H54 (cell line): ENCODE measurements around the gene RAE1.

Experiments
- DNase-seq: peaks from one replicate; pipeline ENCODE4 v3.0.0; 2011; ENCODE audit warnings: low spot score, mixed read lengths; ENCODE audit not compliant: insufficient read length
- FAIRE-seq: peaks from 3 replicates; lab custom pipeline; 2011; peaks lifted over from hg19 to GRCh38; lab: Jason Lieb, UNC
- POLR2A ChIP-seq: IDR thresholded peaks from 2 replicates; pipeline ENCODE4 v1.6.1; 2011; ENCODE audit warnings: low read depth, mild to moderate bottlenecking, low read length

Gene RAE1

DNA sequence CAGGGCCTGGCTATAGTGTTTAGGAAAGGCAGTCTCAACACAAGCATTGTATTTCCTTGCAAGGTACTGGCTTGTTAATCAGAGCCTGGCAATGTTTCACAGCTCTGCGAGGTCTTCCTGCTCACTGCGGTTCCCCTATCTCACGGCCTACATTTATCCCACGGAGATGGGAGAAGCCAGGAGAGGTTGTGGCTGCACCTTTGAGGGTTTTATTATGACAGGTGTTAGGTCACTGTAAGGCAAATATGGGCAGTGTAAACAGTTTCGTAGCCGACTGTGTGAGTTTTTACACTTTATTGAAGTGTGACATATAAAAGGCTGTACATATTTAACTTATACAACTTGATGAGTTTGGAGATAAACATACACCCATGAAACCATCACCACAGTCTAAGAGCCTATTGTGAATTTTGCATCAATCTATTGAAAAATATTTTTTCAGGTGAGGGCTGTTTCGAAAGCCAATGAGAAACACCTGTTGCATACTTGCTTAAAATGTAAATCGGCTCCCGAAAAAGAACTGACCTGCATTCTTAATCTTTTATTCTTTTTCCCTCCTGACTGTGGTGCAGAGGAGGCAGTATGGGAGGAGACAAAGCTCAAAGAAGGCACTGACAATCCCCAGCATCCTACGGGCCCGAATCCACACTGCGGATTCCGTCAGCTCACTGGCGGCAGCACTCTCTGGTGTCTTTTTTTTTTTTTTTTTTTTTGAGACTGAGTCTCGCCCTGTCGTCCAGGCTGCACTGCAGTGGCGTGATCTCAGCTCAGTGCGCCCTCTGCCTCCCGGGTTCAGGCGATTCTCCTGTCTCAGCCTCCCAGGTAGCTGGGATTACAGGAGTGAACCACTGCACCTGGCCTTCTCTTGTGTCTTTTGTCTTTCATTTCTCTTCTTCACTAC lies 32.6 kb downstream of the RAE1 start:
- FAIRE-seq (no peak), DNase-seq (no peak)

DNA sequence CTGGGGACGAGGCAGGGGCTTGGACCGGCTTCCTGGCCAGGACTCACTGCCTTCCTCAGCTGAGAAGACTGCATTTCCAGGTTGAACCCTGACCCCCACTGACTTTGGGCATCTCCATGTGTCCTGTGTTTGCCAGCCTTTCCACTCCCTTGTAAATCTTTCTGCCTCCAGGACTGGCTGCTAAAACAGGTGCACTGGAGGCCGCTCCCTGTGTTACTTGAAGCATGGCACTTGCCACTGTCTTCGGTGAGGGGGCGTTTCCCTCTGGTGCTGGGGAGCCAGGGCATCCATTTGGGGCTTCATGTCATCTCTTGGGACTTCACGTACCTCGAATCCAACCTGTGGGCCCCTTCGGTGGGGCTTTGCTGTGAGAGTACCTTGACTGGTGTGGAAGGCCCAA lies 33.4 kb downstream of the RAE1 start:
- FAIRE-seq = no peak
- no peak for DNase-seq
- no peak for TF ChIP-seq POLR2A

More for the DNA sequence above, 32.6 kb downstream of the RAE1 start:
- TF ChIP-seq POLR2A = no peak

DNA sequence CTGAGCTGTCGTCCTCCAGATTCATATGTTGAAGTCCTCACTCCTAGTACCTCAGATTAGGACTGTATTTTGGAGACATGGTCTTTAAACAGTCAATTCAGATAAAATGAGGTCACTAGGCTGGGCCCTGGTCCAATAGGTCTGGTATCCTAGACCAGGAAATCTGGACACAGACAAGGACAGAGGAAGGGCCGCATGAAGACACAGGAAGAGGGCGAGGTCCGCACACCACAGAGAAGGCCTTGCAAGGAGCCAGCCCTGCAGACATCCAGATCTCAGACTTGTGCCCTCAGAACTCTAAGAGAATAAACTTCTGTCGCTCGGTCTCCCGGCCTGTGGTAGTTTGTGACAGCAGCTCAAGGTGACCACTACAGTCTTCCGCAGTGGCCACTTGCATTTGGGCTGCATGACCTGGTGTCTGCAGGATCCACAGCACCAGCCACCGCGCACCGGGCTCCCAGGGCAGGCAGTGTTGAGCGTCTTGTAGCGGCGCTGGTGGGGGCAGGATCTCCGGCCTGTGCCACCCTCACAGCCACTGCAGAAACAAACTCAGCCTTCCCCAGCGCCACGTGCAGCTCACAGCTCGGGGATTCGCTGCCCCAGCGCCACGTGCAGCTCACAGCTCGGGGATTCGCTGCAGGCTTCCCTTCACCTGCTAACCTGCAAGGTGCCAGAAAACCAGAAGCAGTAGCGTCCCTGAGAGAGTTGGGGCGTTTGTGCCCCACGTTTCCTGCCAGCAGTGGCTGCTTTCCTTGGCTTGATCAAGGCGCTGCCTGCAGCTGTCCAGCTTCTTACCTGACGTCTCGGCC lies 34.1 kb downstream of the RAE1 start:
- FAIRE-seq (no peak), DNase-seq (no peak)
- TF ChIP-seq POLR2A = no peak

DNA sequence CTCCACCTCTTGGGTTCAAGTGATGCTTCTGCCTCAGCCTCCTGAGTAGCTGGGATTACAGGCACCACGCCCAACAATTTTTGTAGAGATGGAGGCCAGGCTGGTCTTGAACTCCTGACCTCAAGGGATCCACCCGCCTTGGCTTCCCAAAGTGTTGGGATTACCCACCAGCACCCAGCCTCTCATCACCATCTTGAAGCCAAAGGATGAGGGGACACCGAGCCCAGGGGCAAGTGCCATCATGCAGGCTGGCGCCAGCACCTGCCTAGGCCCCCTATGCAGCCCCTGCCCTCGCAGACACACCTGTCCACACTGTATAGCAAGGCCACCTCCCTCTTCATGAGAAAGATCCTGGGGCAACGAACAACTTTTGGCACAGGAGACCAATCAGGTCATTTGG lies 34.9 kb downstream of the RAE1 start:
- DNase-seq = no peak
- no peak for FAIRE-seq
- TF ChIP-seq POLR2A = no peak

DNA sequence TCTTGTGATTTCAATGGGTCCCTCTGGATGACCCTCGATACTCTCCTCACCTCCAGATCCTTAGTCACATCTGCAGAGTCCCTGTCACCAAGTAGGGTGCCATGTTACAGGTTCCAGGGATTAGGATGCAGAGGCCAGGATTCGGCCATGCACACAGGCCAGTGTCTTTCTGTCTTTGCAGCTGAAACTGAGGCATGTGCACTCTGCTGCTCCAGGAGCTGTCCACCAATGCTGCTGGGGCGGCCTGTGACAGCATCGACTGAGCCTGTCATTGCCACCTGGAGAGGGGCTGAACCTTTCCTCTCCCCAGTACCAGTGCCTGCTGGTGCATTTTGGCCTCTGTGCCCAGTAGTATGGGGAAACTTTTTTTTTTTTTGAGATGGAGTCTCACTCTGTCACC lies 35.7 kb downstream of the RAE1 start:
- no peak for FAIRE-seq
- DNase-seq = no peak
- no peak for TF ChIP-seq POLR2A

DNA sequence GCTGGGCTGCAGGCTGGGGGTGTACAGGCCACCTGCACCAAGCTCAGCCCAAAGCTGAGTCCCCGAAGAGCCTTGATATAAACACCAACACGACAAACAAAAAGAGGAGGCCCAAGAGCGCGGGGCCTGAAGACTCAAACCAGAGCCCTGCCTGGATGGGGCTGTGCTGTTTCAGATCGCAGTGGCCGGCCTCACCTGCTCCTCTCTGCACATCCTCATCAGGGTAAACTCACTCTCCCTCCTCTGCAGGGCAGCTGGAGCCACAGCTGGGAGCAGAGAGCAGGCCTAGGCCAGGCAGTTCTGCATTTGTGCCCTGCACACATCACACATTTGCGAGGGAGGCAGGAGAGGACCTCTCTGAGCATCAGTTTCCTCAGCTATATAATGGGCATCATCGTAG lies 36.4 kb downstream of the RAE1 start:
- FAIRE-seq (no peak), DNase-seq (no peak)
- no peak for TF ChIP-seq POLR2A

DNA sequence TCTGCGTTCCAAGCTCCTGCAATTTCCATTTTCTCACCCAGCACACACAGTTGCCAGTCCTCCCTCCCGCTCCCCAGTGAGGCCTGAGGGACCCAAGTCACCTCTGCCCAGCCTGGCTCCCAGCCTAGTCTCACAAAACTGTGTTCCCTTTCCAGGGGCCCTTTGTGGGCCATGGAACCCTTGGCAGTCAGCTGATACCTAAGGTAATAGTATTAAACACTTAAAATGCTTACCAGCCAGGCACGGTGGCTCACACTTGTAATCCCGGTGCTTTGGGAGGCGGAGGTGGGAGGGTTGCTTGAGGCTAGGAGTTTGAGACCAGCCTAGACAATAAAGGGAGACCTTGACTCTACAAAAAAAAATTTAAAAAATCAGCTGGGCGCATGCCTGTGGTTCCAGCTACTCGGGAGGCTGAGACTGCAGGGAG lies 36.9 kb downstream of the RAE1 start:
- no peak for FAIRE-seq
- DNase-seq = no peak
- no peak for TF ChIP-seq POLR2A

DNA sequence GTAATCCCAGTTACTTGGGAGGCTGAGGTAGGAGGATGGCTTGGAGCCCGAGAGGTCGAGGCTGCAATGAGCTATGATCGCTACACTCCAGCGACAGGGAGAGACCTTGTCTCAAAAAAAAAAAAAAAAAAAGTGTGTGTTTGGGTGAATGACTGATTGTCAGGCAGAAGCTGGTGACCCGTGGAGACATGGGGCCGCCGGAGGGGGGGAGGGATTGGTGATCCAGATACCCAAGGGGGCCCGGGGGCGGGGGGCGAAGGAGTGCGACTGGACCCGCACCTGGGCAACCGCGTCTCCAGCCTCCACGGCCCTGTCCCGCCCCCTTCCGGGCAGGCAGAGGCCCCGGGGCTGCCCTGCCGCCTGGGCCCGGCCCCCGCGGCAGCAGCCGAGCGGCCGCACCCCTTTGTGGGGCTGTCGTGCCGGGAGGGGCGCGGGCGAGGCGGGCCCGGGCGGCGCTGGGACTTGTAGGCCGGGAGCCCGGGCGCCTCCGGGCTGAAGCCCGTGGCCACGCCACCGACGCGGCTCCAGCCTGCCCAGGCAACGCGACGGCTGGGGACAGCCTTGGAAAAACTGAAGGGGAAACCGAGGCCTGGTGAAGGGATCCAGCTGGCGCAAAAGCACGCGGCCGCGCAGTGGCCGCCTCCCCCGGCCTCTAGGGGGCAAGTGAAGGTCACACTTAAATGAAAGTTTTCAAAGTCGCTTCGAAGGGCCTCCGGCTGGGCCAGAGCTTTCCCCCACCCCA lies 38.1 kb downstream of the RAE1 start:
- FAIRE-seq = no peak
- TF ChIP-seq POLR2A = no peak
- DNase-seq = no peak

DNA sequence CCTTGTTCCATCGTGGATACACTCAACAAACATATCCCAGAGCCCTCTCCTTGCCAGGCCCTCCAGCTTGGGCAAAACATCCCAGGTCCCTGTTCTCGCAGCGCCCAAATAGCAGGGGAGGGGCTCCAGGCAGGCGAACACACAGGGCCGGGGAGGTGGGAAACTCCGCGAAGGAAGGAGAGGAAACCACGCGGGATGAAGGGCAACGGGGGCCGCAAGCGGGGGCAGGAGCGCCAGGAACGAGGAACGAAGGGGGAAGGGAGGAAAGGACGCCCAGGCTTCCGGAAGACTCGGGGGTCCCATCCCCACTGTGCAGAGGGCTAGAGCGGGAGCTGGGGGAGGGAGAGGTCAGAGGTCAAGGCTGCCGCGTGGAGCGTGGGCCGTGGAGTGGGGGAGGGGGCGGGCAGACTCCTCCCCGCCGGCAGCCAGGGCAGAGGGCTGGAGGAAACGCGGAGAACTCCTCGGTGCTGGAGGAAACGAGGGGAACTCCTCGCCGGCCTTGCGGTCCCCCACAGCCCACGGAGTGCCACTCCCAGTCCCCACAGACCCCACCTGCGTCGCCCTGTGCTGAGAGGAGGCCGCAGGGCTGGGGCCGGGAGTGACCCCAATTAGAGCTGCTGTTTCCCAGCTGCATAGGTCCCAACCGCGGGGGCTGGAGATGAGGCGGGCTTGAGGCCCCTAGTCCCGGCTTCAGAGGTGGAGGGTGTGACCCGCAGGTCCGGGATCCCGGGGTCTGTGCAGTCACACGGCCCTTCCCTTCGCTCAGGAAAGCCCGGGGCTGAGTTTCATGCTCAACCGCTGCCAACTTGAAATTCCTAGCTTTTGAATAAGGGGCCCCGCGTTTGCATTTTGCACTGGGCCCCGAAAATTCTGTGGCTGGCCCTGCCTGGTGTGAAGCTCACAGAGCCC lies 38.9 kb downstream of the RAE1 start:
- no peak for TF ChIP-seq POLR2A
- no peak for DNase-seq
- FAIRE-seq = no peak

DNA sequence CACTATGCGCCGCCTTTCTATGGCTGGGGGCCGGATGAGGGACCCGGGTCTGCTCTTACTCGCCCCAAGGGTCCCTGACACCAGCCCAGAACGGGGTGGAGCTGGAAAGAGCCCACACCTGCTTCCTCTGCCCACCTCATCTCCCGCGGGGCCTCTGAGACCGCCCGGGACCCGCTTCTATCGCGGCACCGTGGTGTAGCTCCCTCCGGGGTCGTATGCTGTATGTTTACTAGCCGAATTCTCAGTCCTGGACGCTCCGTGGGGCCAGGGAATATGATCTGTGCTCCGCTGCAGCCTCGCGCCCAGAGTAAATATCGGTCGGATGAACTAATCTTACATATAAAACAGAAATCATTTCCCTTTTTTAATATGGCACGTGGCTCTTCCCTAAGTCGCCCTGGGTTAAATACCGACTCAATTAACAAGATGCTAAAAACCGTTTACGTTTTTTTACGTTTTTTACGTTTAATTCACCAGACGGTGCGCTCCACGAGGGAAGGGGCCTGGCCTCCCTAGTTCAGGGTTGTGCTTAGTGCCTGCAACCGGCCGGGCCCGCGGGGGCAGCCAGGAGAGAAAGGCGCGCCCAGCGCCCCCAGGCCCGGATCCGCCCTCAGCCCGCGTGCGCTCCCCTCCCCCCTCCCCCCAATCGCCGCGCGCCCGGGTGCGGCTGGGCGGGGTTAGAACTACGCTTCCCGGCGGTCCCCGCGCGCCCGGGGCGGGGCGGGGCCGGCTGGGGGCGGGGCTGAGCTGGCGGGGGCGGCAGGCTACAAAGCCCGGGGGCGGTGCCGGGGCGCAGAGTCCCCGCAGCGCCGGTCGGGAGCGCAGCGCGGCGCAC lies 39.8 kb downstream of the RAE1 start, which contains the start of gene RBM38:
RBM38 (plus strand) TSS at position 793 of the 835 bp plus-strand sequence. CDS start 186 bp downstream, outside the sequence.
- no peak for TF ChIP-seq POLR2A
- peak; percentile 89 for DNase-seq
- no peak for FAIRE-seq

DNA sequence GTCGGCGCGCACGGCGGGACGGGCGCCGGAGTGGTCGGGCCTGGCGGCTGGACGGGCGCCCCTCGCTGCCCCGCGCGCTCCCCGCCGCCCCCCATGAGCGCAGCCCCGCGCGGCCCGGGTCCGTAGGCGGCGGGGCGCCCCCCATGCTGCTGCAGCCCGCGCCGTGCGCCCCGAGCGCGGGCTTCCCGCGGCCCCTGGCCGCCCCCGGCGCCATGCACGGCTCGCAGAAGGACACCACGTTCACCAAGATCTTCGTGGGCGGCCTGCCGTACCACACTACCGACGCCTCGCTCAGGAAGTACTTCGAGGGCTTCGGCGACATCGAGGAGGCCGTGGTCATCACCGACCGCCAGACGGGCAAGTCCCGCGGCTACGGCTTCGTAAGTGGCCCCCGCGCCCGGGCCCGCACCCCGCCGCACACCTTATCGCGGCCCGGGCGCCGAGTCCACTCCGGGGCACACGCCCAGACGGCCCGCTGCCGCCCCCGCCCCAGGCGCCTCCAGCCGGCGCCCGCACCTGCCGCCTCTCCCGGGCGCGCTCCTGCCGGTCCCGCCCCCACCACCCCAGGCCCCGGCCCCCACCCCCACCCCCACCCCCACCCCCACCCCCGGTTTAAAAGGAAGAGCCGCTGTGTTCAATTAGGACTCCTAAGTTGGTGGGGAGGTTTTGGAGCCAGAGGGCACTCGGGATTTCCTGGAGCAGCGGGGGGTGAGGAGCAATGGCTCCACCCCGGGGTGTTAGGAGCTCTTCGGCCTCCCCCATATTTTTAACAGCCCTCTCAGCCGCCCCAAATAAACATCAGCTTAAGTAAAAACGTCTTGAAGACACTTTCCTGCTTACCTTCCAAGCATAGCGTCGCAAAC lies 40.6 kb downstream of the RAE1 start:
- FAIRE-seq (no peak), DNase-seq (peak; percentile 67)
- TF ChIP-seq POLR2A = peak; percentile 73
